SK-N-SH treated with all-trans-retinoic acid at 6 μM for 48 hours (cell line): Measurements from ENCODE around the gene DCTN4.

Experiments
- ESRRG ChIP-seq: fragments of 250-450 bp; sonication (Bioruptor Pico); IDR thresholded peaks from 2 replicates; pipeline ENCODE4 v1.6.1; 2021; ENCODE audit warnings: mild to moderate bottlenecking
- RARB ChIP-seq: fragments of 250-450 bp; sonication (Bioruptor Pico); IDR thresholded peaks from 2 replicates; pipeline ENCODE4 v1.8.0; 2021; ENCODE audit warnings: mild to moderate bottlenecking, moderate library complexity
- SNAI2 ChIP-seq: fragments of 250-450 bp; sonication (Bioruptor Pico); IDR thresholded peaks from 2 replicates; pipeline ENCODE4 v1.5.0; 2020; ENCODE audit warnings: mild to moderate bottlenecking, moderate library complexity
- ZNF70 ChIP-seq: fragments of 450-650 bp; formaldehyde crosslinking; IDR thresholded peaks from 2 replicates; pipeline ENCODE4 v1.5.0; 2020; ENCODE audit warnings: mild to moderate bottlenecking, moderate library complexity
- TF ChIP-seq, protein P1 (sequence below): fragments of 250-450 bp; sonication (Bioruptor Pico); IDR thresholded peaks from 2 replicates; pipeline ENCODE4 v1.8.0; 2020; ENCODE audit warnings: mild to moderate bottlenecking, moderate library complexity, borderline replicate concordance
- TF ChIP-seq, protein P2 (sequence below): fragments of 250-450 bp; sonication (Bioruptor Pico); IDR thresholded peaks from 2 replicates; pipeline ENCODE4 v1.5.1; 2020; ENCODE audit warnings: low read depth, mild to moderate bottlenecking, moderate library complexity
- TF ChIP-seq, protein P3 (sequence below): fragments of 250-450 bp; sonication (Bioruptor Pico); IDR thresholded peaks from 2 replicates; pipeline ENCODE4 v1.5.0; 2020; ENCODE audit warnings: mild to moderate bottlenecking, moderate library complexity

DNA sequence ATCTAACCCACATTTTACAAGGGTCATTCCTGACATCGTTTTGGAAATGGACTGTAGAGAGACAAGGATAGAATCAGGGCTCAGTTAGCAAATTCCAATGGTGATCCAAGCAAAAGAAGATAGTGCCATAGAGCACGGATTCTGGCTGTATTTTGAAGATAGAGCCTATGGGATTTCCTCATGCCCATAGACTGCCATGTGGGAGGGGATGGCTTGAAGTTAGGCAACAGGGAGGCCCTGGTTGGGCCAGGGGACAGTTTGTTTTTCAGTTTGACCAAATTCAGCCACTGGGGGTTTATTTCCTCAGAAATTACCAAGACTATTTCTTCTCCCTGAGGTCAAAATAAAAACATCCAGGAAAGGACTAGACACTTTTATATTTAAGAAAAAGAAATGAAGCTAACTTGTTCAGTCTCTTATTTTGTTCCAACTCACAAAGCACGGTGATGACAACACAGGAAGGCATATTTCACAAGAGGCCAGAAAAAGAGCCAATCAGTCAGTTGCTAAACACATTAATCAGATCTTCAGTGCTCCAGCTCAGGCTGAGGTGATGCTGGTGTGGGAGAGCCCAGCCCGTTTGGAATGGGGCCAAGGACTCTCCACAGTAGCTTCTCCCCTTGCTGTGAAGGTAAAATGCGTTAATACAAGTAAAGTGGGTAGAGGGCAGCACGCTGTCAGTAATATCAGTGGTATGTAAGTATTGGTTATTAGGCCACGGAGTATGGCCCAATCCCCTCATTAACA, 4.4 kb upstream of the DCTN4 start:
- TF ChIP-seq ESRRG (CRISPR knock-in tag), result no peak
- TF ChIP-seq, protein P1, sequence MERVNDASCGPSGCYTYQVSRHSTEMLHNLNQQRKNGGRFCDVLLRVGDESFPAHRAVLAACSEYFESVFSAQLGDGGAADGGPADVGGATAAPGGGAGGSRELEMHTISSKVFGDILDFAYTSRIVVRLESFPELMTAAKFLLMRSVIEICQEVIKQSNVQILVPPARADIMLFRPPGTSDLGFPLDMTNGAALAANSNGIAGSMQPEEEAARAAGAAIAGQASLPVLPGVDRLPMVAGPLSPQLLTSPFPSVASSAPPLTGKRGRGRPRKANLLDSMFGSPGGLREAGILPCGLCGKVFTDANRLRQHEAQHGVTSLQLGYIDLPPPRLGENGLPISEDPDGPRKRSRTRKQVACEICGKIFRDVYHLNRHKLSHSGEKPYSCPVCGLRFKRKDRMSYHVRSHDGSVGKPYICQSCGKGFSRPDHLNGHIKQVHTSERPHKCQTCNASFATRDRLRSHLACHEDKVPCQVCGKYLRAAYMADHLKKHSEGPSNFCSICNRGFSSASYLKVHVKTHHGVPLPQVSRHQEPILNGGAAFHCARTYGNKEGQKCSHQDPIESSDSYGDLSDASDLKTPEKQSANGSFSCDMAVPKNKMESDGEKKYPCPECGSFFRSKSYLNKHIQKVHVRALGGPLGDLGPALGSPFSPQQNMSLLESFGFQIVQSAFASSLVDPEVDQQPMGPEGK, result no peak
- no peak for TF ChIP-seq RARB (CRISPR knock-in tag)
- no peak for TF ChIP-seq SNAI2 (CRISPR knock-in tag)
- TF ChIP-seq, protein P2, sequence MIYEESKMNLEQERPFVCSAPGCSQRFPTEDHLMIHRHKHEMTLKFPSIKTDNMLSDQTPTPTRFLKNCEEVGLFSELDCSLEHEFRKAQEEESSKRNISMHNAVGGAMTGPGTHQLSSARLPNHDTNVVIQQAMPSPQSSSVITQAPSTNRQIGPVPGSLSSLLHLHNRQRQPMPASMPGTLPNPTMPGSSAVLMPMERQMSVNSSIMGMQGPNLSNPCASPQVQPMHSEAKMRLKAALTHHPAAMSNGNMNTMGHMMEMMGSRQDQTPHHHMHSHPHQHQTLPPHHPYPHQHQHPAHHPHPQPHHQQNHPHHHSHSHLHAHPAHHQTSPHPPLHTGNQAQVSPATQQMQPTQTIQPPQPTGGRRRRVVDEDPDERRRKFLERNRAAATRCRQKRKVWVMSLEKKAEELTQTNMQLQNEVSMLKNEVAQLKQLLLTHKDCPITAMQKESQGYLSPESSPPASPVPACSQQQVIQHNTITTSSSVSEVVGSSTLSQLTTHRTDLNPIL (CRISPR knock-in tag), result no peak
- TF ChIP-seq, protein P3, sequence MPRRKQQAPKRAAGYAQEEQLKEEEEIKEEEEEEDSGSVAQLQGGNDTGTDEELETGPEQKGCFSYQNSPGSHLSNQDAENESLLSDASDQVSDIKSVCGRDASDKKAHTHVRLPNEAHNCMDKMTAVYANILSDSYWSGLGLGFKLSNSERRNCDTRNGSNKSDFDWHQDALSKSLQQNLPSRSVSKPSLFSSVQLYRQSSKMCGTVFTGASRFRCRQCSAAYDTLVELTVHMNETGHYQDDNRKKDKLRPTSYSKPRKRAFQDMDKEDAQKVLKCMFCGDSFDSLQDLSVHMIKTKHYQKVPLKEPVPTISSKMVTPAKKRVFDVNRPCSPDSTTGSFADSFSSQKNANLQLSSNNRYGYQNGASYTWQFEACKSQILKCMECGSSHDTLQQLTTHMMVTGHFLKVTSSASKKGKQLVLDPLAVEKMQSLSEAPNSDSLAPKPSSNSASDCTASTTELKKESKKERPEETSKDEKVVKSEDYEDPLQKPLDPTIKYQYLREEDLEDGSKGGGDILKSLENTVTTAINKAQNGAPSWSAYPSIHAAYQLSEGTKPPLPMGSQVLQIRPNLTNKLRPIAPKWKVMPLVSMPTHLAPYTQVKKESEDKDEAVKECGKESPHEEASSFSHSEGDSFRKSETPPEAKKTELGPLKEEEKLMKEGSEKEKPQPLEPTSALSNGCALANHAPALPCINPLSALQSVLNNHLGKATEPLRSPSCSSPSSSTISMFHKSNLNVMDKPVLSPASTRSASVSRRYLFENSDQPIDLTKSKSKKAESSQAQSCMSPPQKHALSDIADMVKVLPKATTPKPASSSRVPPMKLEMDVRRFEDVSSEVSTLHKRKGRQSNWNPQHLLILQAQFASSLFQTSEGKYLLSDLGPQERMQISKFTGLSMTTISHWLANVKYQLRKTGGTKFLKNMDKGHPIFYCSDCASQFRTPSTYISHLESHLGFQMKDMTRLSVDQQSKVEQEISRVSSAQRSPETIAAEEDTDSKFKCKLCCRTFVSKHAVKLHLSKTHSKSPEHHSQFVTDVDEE (CRISPR knock-in tag), result no peak
- TF ChIP-seq ZNF70, result no peak
